GM21529 (cell line): ENCODE measurements around the gene ELN.

ENCODE experiments used
- ATAC-seq: cut with Tn5 transposase; IDR thresholded peaks from one replicate; pipeline ENCODE4 v1.9.1; 2021; ENCODE audit not compliant: unreplicated experiment

ELN gene

DNA sequence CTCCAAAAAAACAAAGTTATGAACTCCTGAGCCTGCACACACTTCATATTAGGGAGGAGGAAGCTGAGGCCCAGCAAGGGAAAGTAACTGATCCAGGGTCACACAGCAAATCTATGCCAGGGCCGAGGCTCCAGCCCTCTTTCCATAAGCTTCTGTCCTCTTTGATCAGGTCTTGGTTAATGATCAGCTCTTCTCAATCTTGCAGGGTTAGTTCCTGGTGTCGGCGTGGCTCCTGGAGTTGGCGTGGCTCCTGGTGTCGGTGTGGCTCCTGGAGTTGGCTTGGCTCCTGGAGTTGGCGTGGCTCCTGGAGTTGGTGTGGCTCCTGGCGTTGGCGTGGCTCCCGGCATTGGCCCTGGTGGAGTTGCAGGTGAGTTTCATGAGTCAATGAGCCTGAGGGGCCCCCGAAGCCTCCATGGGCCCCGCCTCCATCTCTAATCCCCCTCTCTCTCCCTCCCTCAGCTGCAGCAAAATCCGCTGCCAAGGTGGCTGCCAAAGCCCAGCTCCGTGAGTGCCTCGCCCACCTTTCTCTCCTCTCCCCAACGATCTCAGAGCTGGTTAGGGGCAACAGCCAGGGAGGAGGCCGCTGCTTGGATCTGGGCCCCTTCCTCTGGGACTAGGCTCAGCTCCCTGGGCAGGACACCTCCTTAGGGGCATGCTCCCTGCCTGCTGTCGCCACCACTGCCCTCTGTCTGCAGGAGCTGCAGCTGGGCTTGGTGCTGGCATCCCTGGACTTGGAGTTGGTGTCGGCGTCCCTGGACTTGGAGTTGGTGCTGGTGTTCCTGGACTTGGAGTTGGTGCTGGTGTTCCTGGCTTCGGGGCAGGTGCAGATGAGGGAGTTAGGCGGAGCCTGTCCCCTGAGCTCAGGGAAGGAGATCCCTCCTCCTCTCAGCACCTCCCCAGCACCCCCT, 32.0 kb downstream of the ELN start:
- no peak for ATAC-seq

DNA sequence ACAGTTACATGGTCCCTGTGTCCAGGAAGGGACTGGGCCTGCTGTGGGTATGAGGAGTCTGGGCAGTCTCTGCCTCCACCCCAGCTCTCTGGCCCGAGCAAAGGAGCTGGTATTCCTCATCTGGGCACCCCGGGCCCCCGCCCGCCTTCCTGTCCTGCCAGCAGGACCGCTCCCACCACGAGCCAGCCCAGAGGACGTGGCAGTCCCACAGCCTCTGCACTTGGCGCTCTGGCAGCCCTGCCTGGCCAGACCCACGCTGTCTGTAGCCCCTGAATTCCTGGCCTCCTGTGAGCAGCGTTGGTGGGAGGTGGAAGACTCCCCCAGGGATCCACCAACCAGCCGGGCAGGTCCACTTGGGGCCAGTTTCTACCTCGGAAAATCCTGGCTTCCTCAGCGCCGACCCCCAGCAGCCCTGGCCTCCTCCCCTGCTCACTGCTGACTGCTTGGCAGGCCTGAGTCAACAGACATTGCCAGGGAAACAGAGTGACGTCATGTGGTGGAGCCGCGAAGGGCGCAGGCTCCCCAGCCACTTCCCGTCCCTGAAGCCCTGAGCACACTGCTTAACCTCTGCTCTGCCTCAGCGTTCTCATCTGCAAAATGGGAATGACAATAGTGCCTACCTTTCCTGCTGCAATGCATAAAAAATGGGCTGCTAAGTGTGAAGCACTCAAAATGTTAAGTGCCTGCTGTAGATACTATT, 34.0 kb downstream of the ELN start:
- ATAC-seq: peak; percentile 78

DNA sequence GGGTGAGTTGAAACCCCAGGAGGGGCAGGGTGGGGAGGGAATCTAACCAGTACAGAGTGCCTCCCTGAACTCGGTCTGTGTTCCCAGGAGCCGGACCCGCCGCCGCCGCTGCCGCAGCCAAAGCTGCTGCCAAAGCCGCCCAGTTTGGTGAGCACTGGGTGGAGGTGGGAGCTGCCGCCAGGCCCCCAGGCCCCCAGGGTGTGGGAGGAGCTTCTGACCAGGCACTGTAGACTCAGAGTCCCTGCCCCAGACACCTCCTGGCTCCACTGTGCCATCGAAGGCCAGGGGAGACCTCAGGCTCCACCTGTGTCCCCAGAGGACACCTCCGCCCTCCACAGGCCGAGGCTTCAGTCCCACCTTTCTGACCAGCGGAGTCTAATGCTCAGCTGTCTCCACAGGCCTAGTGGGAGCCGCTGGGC, 35.3 kb downstream of the ELN start:
- ATAC-seq: no peak

DNA sequence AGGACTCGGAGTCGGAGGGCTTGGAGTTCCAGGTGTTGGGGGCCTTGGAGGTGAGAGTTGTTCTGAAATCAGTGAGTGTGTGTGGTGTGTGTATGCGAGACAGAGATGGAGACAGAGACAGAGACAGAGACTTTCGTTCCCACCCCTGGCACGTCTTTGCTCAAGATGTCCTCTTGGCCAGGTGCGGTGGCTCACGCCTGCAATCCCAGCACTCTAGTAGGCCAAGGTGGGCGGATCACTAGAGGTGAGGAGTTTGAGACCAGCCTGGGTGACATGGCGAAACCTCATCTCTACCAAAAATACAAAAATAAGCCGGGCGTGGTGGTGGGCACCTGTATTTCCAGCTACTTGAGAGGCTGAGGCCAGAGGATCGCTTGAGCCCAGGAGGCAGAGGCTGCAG, 35.7 kb downstream of the ELN start:
- ATAC-seq: no peak

DNA sequence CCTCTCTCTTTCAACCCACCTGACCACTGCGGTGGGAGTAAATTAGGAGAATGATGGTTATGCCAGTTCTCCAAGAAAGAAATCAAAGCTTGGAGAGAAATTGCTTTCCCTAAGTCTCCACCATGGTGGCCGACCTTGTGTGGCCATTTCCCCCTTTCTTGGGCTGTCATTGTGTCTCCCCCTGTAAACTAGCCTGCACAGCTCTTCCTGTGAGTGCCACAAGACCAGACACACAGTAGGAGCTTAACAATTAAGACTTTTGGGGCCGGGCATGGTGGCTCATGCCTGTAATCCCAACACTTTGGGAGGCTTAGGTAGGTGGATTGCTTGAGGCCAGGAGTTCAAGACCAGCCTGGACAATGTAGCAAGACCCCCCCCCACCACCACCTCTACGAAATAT, 36.7 kb downstream of the ELN start:
- no peak for ATAC-seq

DNA sequence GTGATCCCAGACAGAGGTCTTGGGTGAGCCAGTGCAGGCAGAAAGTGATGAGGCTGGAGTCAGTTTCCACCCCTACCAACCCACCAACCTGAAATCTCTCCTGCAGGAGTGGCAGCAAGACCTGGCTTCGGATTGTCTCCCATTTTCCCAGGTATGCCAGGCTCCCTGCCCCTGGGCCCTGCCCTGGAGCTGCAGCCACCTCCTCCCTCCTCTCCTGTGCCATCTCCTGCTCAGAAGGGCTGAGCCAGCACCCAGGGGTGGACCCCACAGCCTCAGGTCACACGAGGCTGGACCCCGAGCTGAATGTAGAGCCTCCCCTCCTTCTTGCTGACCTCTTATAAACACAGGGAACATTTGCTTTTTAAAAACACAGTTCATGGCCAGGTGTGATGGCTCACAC, 38.7 kb downstream of the ELN start:
- no peak for ATAC-seq

DNA sequence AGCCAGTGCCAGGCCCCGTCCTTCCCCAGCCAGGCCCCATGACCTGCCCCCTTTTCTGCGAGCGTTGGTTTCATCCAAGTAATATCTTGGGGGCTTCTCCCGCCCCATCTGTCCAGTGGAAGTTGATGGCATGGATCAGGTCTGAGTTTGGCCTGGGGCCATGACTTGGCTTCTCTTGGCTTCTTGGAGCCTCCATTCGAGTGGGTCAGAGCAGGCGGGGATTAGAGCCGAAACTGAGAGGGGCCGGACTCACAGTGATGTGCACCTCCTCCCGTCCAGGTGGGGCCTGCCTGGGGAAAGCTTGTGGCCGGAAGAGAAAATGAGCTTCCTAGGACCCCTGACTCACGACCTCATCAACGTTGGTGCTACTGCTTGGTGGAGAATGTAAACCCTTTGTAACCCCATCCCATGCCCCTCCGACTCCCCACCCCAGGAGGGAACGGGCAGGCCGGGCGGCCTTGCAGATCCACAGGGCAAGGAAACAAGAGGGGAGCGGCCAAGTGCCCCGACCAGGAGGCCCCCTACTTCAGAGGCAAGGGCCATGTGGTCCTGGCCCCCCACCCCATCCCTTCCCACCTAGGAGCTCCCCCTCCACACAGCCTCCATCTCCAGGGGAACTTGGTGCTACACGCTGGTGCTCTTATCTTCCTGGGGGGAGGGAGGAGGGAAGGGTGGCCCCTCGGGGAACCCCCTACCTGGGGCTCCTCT, 40.6 kb downstream of the ELN start:
- no peak for ATAC-seq

DNA sequence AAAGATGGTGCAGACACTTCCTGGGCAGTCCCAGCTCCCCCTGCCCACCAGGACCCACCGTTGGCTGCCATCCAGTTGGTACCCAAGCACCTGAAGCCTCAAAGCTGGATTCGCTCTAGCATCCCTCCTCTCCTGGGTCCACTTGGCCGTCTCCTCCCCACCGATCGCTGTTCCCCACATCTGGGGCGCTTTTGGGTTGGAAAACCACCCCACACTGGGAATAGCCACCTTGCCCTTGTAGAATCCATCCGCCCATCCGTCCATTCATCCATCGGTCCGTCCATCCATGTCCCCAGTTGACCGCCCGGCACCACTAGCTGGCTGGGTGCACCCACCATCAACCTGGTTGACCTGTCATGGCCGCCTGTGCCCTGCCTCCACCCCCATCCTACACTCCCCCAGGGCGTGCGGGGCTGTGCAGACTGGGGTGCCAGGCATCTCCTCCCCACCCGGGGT, 41.1 kb downstream of the ELN start:
- no peak for ATAC-seq

DNA sequence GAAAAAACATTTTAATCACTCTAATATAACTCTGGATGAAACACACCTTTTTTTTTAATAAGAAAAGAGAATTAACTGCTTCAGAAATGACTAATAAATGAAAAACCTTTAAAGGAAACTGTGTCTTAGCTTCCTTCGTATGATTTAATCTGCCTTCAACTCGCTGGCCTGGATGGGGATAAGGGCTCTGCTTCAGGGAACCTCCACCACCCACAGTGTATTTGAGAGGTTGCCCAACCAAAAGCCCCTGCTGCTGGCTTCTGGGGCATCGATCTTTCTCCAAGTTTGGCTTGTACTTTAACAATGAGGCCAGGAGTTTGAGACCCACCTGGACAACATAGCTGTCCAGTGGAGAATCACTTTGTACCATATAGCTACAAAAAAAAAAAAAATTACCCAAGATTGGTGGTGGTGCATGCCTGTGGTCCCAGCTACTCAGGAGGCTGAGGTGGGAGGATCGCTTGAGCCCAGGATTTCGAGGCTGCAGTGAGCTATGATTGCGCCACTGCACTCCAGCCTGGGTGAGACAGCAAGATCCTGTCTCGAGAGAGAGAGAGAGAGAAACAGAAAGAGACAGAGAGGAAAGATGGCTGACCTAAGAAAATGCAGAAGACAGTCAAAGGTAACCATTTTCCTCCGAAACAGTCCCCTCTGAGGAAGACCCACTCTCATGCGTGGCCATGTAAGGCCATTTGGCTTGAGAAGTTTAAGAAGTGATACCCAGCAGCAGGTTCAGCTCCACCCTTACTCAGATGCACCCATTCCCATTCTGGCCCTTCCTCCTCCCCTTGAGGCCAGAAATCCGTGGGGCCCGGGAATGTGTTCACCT, 42.0 kb downstream of the ELN start:
- no peak for ATAC-seq

DNA sequence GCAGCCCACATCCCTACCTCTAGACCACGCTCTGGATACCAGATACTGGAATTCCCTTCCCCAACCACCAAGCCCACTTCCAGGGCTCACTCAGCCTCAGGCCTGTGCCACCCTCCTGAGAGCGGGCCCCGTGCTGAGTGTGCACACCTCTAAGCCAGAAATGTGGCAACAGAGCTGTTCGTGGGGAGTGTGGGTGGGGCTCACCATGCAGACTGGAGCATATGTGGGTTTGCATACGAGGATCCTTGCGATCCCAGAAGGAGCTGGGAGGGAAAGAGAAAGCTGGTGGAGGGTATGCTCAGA, 42.6 kb downstream of the ELN start:
- ATAC-seq: no peak

DNA sequence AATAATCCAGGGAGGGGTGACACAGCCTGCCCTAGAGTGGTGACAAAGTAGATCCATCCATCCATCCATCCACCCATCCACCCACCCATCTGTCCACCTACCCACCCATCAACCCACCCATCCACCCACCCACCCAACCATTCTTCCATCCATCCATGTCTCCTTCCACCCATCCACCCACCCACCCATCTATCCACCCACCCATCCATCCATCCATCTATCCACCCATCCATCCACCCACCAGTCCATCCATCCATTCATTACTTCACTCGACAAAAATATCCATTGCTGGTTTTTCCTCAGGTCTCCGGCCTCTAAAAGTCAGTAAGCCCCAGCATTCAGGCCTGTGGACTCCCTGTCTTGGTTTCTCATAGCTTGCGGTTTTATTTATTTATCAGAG, 43.1 kb downstream of the ELN start:
- no peak for ATAC-seq

DNA sequence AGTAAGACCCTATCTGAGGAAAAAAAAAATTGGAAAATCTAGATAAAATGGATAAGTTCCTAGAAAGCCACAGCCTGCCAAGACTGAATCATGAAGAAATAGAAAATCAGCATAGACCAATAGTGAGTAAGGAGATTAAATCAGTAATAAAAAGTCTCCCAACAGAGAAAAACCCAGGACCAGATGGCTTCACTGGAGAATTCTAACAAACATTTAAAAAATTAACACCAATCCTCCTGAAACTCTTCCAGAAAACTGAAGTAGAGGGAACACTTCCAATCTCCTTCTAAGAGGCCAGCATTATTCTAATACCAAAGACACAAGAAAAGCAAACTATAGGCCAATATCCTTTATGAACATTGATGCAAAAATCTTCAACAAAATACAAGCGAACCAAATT, 46.8 kb downstream of the ELN start:
- ATAC-seq: no peak

DNA sequence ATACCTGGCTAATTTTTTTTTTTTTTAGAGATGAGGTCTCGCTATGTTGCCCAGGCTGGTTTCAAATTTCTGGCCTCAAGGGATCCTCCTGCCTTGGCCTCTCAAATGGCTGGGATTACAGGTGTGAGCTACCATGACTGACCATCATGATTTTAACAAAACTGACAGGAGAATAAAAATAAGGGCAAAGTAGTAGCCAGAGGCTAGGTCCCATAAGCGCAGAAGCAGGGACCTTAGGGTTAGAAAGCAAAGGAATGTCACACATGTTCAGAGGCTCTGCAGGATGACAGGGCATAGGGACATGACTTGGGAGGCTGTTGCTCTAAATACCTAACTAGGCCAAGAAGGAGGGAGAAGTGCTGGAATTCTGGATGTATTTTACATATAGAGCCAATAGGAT, 50.5 kb downstream of the ELN start:
- ATAC-seq: no peak

DNA sequence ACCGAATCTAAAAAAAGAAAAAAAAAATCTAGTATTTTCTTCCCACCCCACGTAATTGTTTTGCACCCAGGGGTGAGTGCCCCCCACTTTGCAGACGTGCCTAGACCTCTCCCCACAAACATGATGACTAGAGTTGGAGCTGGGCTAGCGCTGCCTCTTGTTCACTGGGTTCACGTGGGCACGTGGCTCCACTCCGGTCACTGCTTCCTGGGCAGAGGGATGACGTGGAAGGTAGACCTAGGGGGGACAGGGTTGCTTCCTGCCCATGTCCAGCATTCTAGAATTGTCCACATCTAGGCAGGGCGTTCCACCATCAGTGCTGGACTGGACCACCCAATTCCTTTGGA, 54.8 kb downstream of the ELN start:
- ATAC-seq: no peak

DNA sequence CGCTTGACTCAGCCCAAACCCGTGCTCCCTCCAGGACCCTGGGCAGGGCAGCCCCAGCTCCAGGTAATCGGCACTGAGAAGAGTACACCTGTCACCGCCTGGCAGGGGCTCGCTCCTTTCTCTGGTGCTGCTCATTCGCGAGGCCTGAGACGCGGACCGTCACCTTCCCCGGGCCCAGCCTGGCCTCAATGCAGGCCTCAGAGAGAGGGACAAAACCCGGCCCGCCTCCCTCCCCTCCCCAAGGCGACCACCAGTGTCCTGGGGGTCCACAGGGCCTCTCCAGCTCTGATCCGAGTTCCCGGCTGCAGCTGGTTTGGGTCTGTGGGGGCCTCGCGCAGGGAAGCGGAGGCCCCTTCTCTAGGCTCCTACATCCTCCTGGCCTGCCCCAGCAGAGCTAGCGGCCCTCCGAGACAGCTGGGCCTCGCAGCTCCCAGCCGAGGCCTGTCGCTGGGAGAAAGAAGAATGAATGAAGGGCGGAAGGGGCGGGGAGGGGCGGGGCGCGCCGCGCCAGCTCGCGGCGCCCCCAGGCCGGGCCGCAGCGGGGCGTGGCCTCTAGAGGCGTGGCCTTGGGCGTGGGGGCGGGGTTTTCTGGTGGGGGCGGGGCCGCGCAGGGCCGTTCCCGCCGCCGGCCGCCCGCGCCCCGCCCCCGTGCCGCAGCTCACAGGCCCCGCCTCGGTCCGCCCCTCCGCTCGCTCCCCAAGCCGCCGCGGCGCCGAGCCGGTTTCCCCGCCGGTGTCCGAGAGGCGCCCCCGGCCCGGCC, 55.3 kb downstream of the ELN start, which contains the start of gene LIMK1:
LIMK1 (plus strand) TSS at position 688 of the 760 bp plus-strand sequence. CDS start 187 bp downstream, outside the sequence.
- peak; percentile 68 for ATAC-seq

DNA sequence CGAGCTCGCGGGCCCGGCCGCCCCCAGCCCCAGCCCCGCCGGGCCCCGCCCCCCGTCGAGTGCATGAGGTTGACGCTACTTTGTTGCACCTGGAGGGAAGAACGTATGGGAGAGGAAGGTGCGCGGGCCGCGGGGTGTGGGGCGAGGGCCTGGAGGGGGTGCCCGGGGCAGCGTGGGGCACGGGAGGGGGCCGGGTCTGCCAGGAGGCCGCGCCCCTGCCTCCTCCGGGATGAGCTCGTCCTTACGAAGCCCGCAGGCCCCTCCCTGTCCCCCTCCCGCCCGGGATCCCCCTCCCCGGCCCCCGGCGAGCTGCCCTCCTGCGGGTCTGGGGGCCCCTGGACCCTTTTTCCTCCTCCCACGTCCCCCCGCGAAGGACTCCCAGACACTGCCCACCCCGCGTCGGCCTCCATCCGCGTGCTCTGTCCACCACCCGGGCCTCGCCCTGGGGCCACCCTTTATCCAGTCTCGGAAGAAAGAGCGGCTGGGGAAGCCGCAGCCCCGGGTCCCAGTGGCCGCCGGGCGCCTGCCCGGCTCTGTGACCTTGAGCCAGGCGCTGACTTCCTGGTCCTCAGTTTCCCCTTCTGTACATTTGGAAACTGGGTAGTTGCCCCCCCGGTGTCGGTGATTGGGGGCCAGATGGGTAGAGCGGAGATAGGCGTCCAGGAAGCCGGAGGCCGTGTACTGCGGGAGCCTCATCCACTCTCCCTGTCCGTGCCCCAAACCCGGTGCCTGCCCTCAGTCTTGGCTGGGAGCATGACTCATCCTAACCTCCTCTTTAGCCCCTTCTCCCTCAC, 56.2 kb downstream of the ELN start:
- peak; percentile 43 for ATAC-seq

DNA sequence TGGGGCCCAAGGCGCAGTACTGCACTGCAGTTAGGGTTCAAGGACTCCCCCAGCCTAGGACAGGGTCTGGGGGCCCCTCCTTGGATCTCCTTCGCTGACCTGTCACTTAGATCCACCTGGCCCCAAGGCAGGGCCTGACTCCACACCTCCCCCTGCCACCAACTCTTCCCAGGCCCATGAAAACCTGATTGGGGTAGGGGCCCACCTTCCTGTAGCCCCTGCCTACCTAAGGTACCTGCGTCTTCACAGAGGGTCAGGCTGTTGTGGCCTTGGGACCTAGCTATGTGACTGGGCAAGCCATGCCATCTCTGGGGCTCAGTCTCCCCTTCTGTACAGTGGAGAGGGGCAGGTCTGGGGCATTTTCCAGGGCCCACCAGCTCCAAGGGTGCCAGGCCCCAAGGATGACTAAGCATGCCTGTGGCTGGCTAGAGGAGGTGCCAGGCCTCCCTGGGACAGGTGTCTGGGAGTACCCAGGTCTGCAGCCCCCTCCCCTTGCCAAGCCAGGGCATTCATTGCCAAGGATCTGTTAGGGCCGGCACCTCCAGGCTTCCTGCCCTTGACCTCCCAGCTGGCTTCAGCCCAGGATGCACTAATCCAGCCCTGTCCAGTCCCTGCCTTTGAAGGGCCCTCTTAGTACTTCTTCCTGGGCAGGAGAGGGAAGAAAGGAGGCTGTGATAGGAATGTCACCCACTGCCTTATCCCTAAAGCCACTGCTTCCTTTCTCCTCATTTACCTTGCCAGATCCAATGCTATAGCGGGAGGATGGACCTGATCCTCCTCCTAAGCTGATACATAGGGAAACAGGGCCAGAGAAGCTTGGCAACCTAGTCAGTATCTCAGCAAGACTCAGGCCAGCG, 57.0 kb downstream of the ELN start:
- no peak for ATAC-seq

DNA sequence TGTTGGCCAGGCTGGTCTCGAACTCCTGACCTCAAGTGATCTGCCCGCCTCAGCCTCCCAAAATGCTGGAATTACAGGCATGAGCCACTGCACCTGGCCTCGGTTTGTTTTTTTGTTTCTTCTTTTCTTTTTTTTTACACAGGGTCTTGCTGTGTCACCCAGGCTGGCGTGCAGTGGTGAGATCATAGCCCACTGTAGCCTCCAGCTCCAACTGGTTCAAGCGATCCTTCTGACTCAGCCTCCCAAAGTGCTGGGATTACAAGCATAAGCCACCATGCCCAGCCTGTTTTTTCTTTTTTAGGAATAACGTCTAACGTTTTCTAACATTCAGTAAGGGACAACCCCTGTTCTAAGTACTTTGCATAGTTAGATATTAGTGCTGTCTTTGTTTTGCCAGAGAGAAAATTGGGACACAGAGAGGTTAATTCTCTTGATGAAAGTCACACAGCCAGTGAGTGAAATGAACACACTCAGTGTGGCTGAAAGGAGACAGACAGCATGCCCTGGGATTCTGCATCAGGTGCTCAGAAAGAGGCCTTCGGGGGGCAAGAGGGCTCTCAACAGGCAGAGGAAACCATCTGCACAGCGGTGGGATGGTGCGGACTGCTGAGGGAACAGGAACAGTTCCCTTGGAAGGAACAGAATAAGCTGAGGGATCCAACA, 59.9 kb downstream of the ELN start:
- no peak for ATAC-seq
